ENCODE data around the gene PLXNA4. TPM values are rescaled to one million over a fixed set of nuclear protein-coding genes. Genes with fewer than 3 reads are reported as not detected.

The PLXNA4 gene
- total and polyA plus RNA-seq, 3 experiments from 2014 or later = 0.02 to 0.05 TPM; not detected in 1

GRCh38 chr7:132103718-132104117 lies 472.6 kb downstream of the PLXNA4 start:
- Mint-ChIP-seq H3K27me3 (peaks cover 0 to 30% of the 10 kb centered on the region in 2 donors), H3K36me3 (no peaks in the 10 kb centered on the region), H3K27ac (no peak overlapping the region), H3K9me3 (peaks cover 0 to 2% (median 0%) of the 10 kb centered on the region in 5 donors), H3K4me1 (no peaks in the 10 kb centered on the region), H3K4me3 (no peak overlapping the region)
- ChIA-PET CTCF (no interaction called here), POLR2A (no interaction called here)
- H3K36me3 ChIP-seq (ENCODE audit: insufficient read depth, low read length) = no peaks in the 10 kb centered on the region
- H3K4me3 ChIP-seq (ENCODE audit: low read length) = no peak overlapping the region
- H3K4me1 ChIP-seq (ENCODE audit: insufficient read depth, low read length) = no peaks in the 10 kb centered on the region
- no peak for DNase-seq
- no peaks in the 10 kb centered on the region for H3K27me3 ChIP-seq (ENCODE audit: insufficient read depth, low read length, poor library complexity, severe bottlenecking)
- H3K27ac ChIP-seq (ENCODE audit: low read depth, low read length) = no peak overlapping the region
- no peaks in the 10 kb centered on the region for H3K9me3 ChIP-seq (ENCODE audit: low read length)

GRCh38 chr7:132102942-132103341 lies 473.3 kb downstream of the PLXNA4 start:
- Histone ChIP-seq H3K9me3 (ENCODE audit: low read length) (no peaks in the 10 kb centered on the region), H3K27me3 (ENCODE audit: insufficient read depth, low read length, poor library complexity, severe bottlenecking) (no peaks in the 10 kb centered on the region), H3K27ac (ENCODE audit: low read depth, low read length) (no peak overlapping the region), H3K36me3 (ENCODE audit: insufficient read depth, low read length) (no peaks in the 10 kb centered on the region), H3K4me3 (ENCODE audit: low read length) (no peak overlapping the region), H3K4me1 (ENCODE audit: insufficient read depth, low read length) (no peaks in the 10 kb centered on the region)
- no peaks in the 10 kb centered on the region for H3K4me1 Mint-ChIP-seq
- H3K27ac Mint-ChIP-seq = no peak overlapping the region
- POLR2A ChIA-PET = no interaction called here
- DNase-seq = no peak
- H3K36me3 Mint-ChIP-seq = no peaks in the 10 kb centered on the region
- no peak overlapping the region for H3K4me3 Mint-ChIP-seq
- H3K27me3 Mint-ChIP-seq = peaks cover 0 to 22% of the 10 kb centered on the region in 2 donors
- CTCF ChIA-PET = no interaction called here
- peaks cover 0 to 2% (median 0%) of the 10 kb centered on the region in 5 donors for H3K9me3 Mint-ChIP-seq

- peaks cover 0 to 18% of the 10 kb centered on the region in 2 donors for H3K27me3 Mint-ChIP-seq
- POLR2A ChIA-PET = no interaction called here
- CTCF ChIA-PET = no interaction called here
- Histone ChIP-seq H3K9me3 (ENCODE audit: low read length) (no peaks in the 10 kb centered on the region), H3K36me3 (ENCODE audit: insufficient read depth, low read length) (no peaks in the 10 kb centered on the region), H3K27ac (ENCODE audit: low read depth, low read length) (no peak overlapping the region), H3K4me1 (ENCODE audit: insufficient read depth, low read length) (no peaks in the 10 kb centered on the region), H3K27me3 (ENCODE audit: insufficient read depth, low read length, poor library complexity, severe bottlenecking) (no peaks in the 10 kb centered on the region), H3K4me3 (ENCODE audit: low read length) (no peak overlapping the region)
- no peak overlapping the region for H3K27ac Mint-ChIP-seq
- DNase-seq = no peak
- no peak overlapping the region for H3K4me3 Mint-ChIP-seq
- H3K36me3 Mint-ChIP-seq = no peaks in the 10 kb centered on the region
- no peaks in the 10 kb centered on the region for H3K4me1 Mint-ChIP-seq
- H3K9me3 Mint-ChIP-seq = peaks cover 0 to 2% (median 0%) of the 10 kb centered on the region in 5 donors
Observed at GRCh38 chr7:132102391-132102790, 473.9 kb downstream of the PLXNA4 start.

- POLR2A ChIA-PET = no interaction called here
Observed at GRCh38 chr7:132100981-132101380, 475.3 kb downstream of the PLXNA4 start.

GRCh38 chr7:132100483-132100882 lies 475.8 kb downstream of the PLXNA4 start:
- no peak overlapping the region for H3K4me3 Mint-ChIP-seq
- DNase-seq = no peak
- H3K9me3 Mint-ChIP-seq = peaks cover 0 to 5% (median 0%) of the 10 kb centered on the region in 5 donors
- no peaks in the 10 kb centered on the region for H3K27me3 ChIP-seq (ENCODE audit: insufficient read depth, low read length, poor library complexity, severe bottlenecking)
- ChIA-PET CTCF (no interaction called here), POLR2A (no interaction called here)
- no peaks in the 10 kb centered on the region for H3K9me3 ChIP-seq (ENCODE audit: low read length)
- H3K36me3 Mint-ChIP-seq = no peaks in the 10 kb centered on the region
- H3K27ac Mint-ChIP-seq = no peak overlapping the region
- no peaks in the 10 kb centered on the region for H3K36me3 ChIP-seq (ENCODE audit: insufficient read depth, low read length)
- H3K4me1 ChIP-seq (ENCODE audit: insufficient read depth, low read length) = no peaks in the 10 kb centered on the region
- peaks cover 0 to 13% of the 10 kb centered on the region in 2 donors for H3K27me3 Mint-ChIP-seq
- no peaks in the 10 kb centered on the region for H3K4me1 Mint-ChIP-seq
- no peak overlapping the region for H3K27ac ChIP-seq (ENCODE audit: low read depth, low read length)
- no peak overlapping the region for H3K4me3 ChIP-seq (ENCODE audit: low read length)

More at GRCh38 chr7:132100981-132101380, 475.3 kb downstream of the PLXNA4 start:
- Histone ChIP-seq H3K9me3 (ENCODE audit: low read length) (no peaks in the 10 kb centered on the region), H3K36me3 (ENCODE audit: insufficient read depth, low read length) (no peaks in the 10 kb centered on the region), H3K27me3 (ENCODE audit: insufficient read depth, low read length, poor library complexity, severe bottlenecking) (no peaks in the 10 kb centered on the region), H3K4me3 (ENCODE audit: low read length) (no peak overlapping the region), H3K27ac (ENCODE audit: low read depth, low read length) (no peak overlapping the region), H3K4me1 (ENCODE audit: insufficient read depth, low read length) (no peaks in the 10 kb centered on the region)
- Mint-ChIP-seq H3K27ac (no peak overlapping the region), H3K4me1 (no peaks in the 10 kb centered on the region), H3K36me3 (no peaks in the 10 kb centered on the region), H3K4me3 (no peak overlapping the region), H3K27me3 (peaks cover 0 to 12% of the 10 kb centered on the region in 2 donors), H3K9me3 (peaks cover 0 to 5% (median 0%) of the 10 kb centered on the region in 5 donors)
- CTCF ChIA-PET = no interaction called here
- no peak for DNase-seq

- Histone ChIP-seq H3K36me3 (ENCODE audit: insufficient read depth, low read length) (no peaks in the 10 kb centered on the region), H3K27me3 (ENCODE audit: insufficient read depth, low read length, poor library complexity, severe bottlenecking) (no peaks in the 10 kb centered on the region), H3K9me3 (ENCODE audit: low read length) (no peaks in the 10 kb centered on the region), H3K4me1 (ENCODE audit: insufficient read depth, low read length) (no peaks in the 10 kb centered on the region), H3K4me3 (ENCODE audit: low read length) (no peak overlapping the region), H3K27ac (ENCODE audit: low read depth, low read length) (no peak overlapping the region)
- DNase-seq = no peak
- CTCF ChIA-PET = no interaction called here
- no peak overlapping the region for H3K27ac Mint-ChIP-seq
- no peak overlapping the region for H3K4me3 Mint-ChIP-seq
- peaks cover 0 to 10% of the 10 kb centered on the region in 2 donors for H3K27me3 Mint-ChIP-seq
- no peaks in the 10 kb centered on the region for H3K36me3 Mint-ChIP-seq
- POLR2A ChIA-PET = no interaction called here
- peaks cover 0 to 5% (median 0%) of the 10 kb centered on the region in 5 donors for H3K9me3 Mint-ChIP-seq
- H3K4me1 Mint-ChIP-seq = no peaks in the 10 kb centered on the region
Observed at GRCh38 chr7:132099163-132099562, 477.1 kb downstream of the PLXNA4 start.

- no peaks in the 10 kb centered on the region for H3K4me1 ChIP-seq (ENCODE audit: insufficient read depth, low read length)
- H3K27me3 ChIP-seq (ENCODE audit: insufficient read depth, low read length, poor library complexity, severe bottlenecking) = no peaks in the 10 kb centered on the region
- H3K27ac ChIP-seq (ENCODE audit: low read depth, low read length) = no peak overlapping the region
- H3K4me3 Mint-ChIP-seq = no peak overlapping the region
- POLR2A ChIA-PET = no interaction called here
- H3K27me3 Mint-ChIP-seq = peaks cover 0 to 7% of the 10 kb centered on the region in 2 donors
- no peaks in the 10 kb centered on the region for H3K36me3 ChIP-seq (ENCODE audit: insufficient read depth, low read length)
- CTCF ChIA-PET = no interaction called here
- no peak overlapping the region for H3K27ac Mint-ChIP-seq
- no peaks in the 10 kb centered on the region for H3K4me1 Mint-ChIP-seq
- no peak for DNase-seq
- no peak overlapping the region for H3K4me3 ChIP-seq (ENCODE audit: low read length)
- peaks cover 0 to 5% (median 0%) of the 10 kb centered on the region in 5 donors for H3K9me3 Mint-ChIP-seq
- H3K9me3 ChIP-seq (ENCODE audit: low read length) = no peaks in the 10 kb centered on the region
- H3K36me3 Mint-ChIP-seq = no peaks in the 10 kb centered on the region
Observed at GRCh38 chr7:132098327-132098726, 477.9 kb downstream of the PLXNA4 start.

- no peaks in the 10 kb centered on the region for H3K36me3 ChIP-seq (ENCODE audit: insufficient read depth, low read length)
- no peaks in the 10 kb centered on the region for H3K36me3 Mint-ChIP-seq
- no peaks in the 10 kb centered on the region for H3K27me3 ChIP-seq (ENCODE audit: insufficient read depth, low read length, poor library complexity, severe bottlenecking)
- H3K27ac Mint-ChIP-seq = no peak overlapping the region
- H3K4me1 Mint-ChIP-seq = no peaks in the 10 kb centered on the region
- DNase-seq = no peak
- H3K4me3 Mint-ChIP-seq = no peak overlapping the region
- H3K9me3 Mint-ChIP-seq = peaks cover 0 to 5% (median 0%) of the 10 kb centered on the region in 5 donors
- no peaks in the 10 kb centered on the region for H3K9me3 ChIP-seq (ENCODE audit: low read length)
- H3K4me3 ChIP-seq (ENCODE audit: low read length) = no peak overlapping the region
- no peak overlapping the region for H3K27ac ChIP-seq (ENCODE audit: low read depth, low read length)
- ChIA-PET POLR2A (no interaction called here), CTCF (no interaction called here)
- H3K4me1 ChIP-seq (ENCODE audit: insufficient read depth, low read length) = no peaks in the 10 kb centered on the region
- H3K27me3 Mint-ChIP-seq = peaks cover 1 to 3% of the 10 kb centered on the region in 2 donors
Observed at GRCh38 chr7:132097550-132098134, 478.6 kb downstream of the PLXNA4 start.

Measured in CD8-positive, alpha-beta memory T cell (primary cell).